ENCODE data around the gene ZCCHC2.

ZCCHC2 gene

DNA sequence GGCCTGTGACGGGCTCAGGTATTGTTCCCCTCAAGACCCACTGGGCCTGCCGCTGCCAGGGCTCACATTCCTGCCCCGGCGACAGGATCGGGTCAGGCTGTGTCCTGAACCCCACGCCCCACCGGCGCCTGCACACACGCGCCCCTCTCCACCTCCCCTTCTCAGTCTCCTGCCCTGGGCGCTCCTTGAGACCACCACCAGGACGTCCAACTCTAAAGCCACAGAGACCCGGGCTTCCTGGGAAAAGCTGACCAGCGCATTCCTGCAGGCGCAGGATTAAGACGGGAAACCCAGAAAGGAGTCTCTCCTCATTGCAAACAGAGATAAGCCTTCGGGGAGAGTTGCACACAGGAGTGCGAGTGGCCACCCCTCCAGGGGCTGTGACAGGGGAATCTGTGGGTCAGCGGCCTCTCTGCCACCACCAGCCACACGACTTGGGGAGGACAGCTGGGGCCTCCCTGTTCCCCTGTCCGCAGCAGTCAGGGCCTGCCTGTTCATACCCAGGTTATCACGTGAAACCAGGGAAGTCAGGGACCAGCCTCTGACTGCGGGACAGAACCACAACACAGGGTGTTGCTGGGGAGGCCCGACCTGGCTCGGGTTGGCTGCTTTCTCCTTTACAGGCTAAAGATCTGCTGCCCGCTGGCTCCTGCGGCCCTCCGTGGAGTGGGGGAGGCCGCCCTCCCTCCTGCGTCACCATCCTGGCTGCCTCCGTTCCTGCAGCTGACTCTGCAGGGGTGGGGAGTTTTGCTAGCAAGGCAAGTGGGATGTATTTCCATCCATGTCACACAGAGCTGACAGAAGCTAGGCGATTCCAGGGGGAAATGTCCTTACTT is 88.8 kb downstream of the ZCCHC2 start:
- DNase-seq, result no peak

DNA sequence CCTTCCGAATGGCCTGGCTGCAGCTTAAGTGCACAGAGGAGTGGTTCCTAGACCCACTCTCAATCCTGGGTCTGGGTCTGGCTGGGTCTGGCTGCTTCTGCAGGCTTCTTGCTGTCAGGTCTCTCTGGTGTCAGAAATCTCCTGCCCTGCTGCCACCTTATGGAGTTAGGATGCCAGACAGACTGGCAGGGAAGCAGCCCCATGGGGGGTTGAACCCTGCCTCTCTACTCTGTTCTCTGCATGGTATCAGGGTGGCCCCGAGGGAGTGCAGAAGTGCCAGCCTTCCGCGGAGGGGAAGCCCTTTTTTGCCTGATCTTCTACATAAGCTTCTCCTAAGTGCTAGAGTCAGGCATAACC is 89.4 kb downstream of the ZCCHC2 start:
- no peak for DNase-seq

DNA sequence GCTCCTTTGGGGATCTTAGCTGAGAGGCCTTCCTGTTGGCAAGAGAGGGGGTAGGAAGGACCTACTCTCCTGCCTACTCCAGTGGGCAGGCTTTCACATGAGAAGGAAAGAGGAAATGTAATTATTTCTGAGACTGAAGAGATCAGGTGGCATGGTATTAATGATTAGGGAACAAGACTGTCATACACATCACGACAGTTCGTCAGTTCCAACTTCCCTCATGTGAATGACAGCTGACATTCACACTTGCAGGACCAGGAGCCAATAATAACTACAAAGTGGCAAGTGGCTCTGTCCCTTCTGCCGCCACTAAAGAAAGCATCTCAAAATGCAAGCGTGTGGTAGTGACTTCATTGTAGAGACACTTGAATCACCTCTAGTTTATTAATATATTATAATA is 90.0 kb downstream of the ZCCHC2 start:
- DNase-seq, result no peak

DNA sequence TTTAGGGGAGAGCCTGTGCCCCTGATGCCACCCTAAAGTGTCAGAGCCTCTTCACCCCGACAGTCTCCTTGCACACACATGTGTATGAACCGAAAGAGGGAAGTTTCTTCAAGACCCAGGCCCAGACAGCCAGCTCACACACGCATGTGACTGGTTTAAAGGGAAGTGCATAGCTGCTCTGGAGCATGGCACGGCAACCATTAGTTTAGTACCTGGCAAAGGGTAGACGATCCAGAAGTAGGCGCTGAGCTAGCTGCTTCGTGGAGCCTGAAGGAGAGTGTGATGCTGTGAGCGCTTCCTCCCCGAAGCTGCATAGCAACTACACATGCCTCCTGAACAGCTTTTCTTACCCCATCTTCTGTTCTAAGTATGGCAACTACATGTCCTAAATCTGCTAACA is 91.7 kb downstream of the ZCCHC2 start:
- DNase-seq, result no peak

DNA sequence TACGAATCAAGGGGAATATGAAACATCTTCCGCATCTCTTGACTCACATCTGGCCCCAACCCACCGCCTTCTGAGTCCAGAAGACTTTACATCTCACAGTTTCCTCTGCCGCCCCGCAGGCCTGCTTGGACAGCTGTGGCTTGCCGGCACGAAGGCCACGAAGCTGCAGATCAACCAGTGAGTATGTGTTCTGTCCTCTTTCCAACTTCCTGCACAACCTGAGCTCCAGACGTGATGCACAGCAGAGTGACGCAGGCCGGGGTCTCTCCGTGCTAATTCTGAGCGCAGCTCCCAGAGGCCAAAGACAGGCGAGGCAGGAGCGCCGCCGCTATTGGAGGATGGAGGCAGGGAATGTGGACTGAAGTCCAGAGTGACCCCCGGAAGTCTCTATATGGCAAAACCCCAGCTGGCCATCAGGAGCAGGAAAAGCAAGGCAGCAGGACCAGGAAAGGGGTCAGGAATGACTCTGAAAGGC is 93.5 kb downstream of the ZCCHC2 start:
- DNase-seq, result no peak

DNA sequence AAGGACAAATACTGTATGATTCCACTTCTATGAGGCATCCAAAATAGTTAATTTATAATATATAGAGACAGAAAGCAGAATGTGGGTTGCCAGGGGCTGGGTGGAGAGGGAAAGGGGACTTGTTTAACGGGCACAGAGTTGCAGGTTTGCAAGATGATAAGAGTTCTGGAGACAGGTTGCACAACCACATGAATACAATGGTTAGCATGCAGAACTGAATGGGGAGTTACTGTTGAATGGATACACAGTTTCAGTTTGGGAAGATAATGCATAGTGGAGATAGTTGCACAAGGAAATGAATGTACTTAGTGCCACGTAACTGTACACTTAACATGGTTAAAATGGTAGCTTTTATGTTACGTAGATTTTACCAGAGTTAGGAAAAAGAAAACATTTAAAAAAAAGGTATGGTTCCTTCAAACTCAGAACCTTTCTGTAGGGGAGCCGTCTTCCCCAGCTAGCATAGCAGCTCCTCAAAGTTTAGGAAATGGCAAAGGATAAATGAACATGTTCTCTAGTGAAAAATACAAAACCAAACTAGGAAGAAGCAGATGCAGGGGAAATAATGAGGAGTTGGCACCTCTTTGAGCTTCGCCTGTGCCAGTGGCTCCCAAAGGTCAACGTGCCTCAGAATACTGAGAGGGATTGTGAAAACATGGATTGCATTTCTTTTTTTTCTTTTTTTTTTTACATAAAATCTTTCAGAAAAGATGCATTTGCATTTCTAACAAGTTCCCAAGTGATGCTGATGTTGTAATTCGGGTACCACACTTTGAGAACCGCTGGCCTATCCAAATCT is 95.2 kb downstream of the ZCCHC2 start:
- no peak for DNase-seq

DNA sequence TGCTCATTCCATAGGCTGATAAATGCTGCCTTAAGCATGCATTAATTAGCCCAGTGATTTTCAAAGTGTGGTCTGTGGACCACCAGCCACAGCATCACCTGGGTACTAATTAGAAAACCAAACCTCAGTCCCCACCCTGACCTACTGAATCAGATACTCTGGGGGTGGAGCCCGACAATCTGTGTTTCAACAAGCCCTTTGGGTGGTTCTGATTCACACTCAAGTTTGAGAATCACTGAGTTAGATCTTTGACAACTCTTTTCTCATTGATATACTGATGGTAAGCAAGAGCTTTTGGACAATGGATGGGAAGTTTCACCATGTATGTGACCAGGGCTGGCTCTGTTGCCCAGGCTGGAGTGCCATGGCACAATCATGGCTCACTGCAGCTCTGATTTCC is 95.9 kb downstream of the ZCCHC2 start:
- DNase-seq, result no peak

DNA sequence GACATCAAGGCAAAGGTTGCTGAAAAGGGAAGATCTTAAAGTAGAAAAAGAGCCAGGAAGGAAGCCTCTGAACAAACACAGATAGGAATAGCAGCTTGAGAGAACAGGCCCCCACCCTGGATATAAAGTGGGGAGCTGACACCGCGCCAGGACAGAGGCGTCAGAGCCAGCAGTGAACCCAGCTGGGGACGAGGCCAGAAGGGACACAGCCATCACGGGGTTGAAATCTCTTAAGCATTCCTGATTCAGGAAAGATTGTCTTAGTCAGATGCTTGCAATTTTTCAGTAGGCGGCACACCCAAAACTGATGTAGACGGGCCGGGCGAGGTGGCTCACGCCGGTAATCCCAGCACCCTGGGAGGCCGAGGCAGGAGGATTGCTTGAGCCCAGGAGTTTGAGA is 98.7 kb downstream of the ZCCHC2 start:
- DNase-seq, result no peak

DNA sequence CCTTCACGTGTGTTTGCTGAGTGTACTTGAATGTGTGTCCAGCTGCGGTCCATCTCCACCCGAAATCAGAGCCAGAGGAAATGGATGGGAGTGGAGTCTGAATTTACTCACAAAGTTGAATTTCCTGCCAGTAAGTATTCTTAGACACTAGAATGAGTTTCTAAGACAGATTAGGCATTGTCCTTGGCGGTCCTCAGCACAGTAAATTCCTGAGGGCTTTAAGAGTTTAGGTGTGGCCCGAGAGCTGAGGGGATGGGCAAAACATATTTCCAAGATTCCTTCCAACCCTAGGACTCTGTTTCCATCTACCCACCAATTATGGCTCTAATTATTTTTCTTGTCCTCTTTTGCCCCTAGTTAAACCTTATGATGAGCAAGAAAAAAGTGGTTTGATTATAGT is 102.2 kb downstream of the ZCCHC2 start:
- no peak for DNase-seq
